Mucosa of descending colon (tissue), 3 donors: ENCODE results near the gene CLDN11. TPM values are rescaled to one million over a fixed set of nuclear protein-coding genes. Genes with fewer than 3 reads are reported as not detected.

Source experiments
- ATAC-seq: fragments of 200-7000 bp; cut with Tn5 transposase; one replicate; pipeline ENCODE4 v1.9.1; 2020; ENCODE audit warnings: mild to moderate bottlenecking, moderate library complexity
- DNase-seq, 3 donors: peaks; one replicate each; pipeline ENCODE4 v3.0.0-alpha.2; 2020
- H3K36me3 ChIP-seq: fragments of 200-600 bp; one replicate; pipeline ENCODE4 v1.8.0; 2021; ENCODE audit warnings: low read depth, mild to moderate bottlenecking
- H3K4me1 ChIP-seq: fragments of 200-600 bp; one replicate; pipeline ENCODE4 v1.8.0; 2021; ENCODE audit warnings: low read depth, mild to moderate bottlenecking
- H3K4me3 ChIP-seq: fragments of 200-600 bp; one replicate; pipeline ENCODE4 v1.8.0; 2021; ENCODE audit warnings: mild to moderate bottlenecking
- H3K9me3 ChIP-seq: fragments of 200-600 bp; one replicate; pipeline ENCODE4 v1.8.0; 2021; ENCODE audit warnings: mild to moderate bottlenecking
- CTCF ChIP-seq: fragments of 200-600 bp; IDR thresholded peaks from one replicate; pipeline ENCODE4 v1.8.0; 2022; ENCODE audit warnings: antibody characterized with exemption, mild to moderate bottlenecking
- intact Hi-C, 2 donors: fragments of 100-400 bp; cut with DNase I in 1 of 2; cut with micrococcal nuclease in 1 of 2; formaldehyde crosslinking; loops; one replicate each; pipeline versions ENCODE4 v1.11.0 to v1.11.1; 2022; cut with DNase I, micrococcal nuclease
- total RNA-seq, 3 donors: library from RNA; stranded (reverse); fragmentation: NEBNext Ultra II Directional in 2 of 3; extraction: Animal tissue kit (Norgen Biotek cat#: 25700) in 2 of 3; gene quantifications; one replicate each; pipeline versions ENCODE4 v1.2.1 to v1.2.4, GENCODE V29; 2021 to 2023
- donor health status: DM: no; HTN: no; CAD: no; lungs with moderate emphysema.
- donor health status: DM: no; HTN: no; CAD: no.
- donor health status: DM: no; HTN: yes; CAD: no.

CLDN11 gene
- total RNA-seq, 3 donors from 2014 or later = 2.8 to 15.9 (median 5.9) TPM

GRCh38 chr3:170467007-170467406 lies 48.3 kb downstream of the CLDN11 start:
- no peak for DNase-seq
- Histone ChIP-seq H3K36me3 (no peaks in the 10 kb centered on the region), H3K9me3 (no peaks in the 10 kb centered on the region), H3K4me3 (no peak overlapping the region), H3K4me1 (no peaks in the 10 kb centered on the region)
- intact Hi-C loops = no loop called here
- no peak for ATAC-seq
- TF ChIP-seq CTCF = no peak

GRCh38 chr3:170467571-170468147 lies 49.0 kb downstream of the CLDN11 start:
- no peak for DNase-seq
- Histone ChIP-seq H3K4me3 (no peak overlapping the region), H3K36me3 (no peaks in the 10 kb centered on the region), H3K9me3 (no peaks in the 10 kb centered on the region), H3K4me1 (no peaks in the 10 kb centered on the region)
- no peak for ATAC-seq
- intact Hi-C loops = no loop called here
- no peak for TF ChIP-seq CTCF

- intact Hi-C loops = no loop called here
- H3K36me3 ChIP-seq = no peaks in the 10 kb centered on the region
- no peaks in the 10 kb centered on the region for H3K4me1 ChIP-seq
- DNase-seq (no peak), ATAC-seq (peak; percentile 15)
- no peaks in the 10 kb centered on the region for H3K9me3 ChIP-seq
- TF ChIP-seq CTCF = no peak
- H3K4me3 ChIP-seq = no peak overlapping the region
Measured at GRCh38 chr3:170469151-170470062, 50.7 kb downstream of the CLDN11 start.

- H3K4me3 ChIP-seq = no peak overlapping the region
- DNase-seq = no peak
- intact Hi-C loops = no loop called here
- ATAC-seq = no peak
- H3K4me1 ChIP-seq = no peaks in the 10 kb centered on the region
- no peaks in the 10 kb centered on the region for H3K9me3 ChIP-seq
- H3K36me3 ChIP-seq = no peaks in the 10 kb centered on the region
- no peak for TF ChIP-seq CTCF
Measured at GRCh38 chr3:170470063-170471016, 51.7 kb downstream of the CLDN11 start.

GRCh38 chr3:170471149-170471548 lies 52.5 kb downstream of the CLDN11 start:
- Histone ChIP-seq H3K4me1 (no peaks in the 10 kb centered on the region), H3K4me3 (no peak overlapping the region), H3K9me3 (no peaks in the 10 kb centered on the region), H3K36me3 (no peaks in the 10 kb centered on the region)
- TF ChIP-seq CTCF = no peak
- no peak for ATAC-seq
- intact Hi-C loops = no loop called here
- no peak for DNase-seq
